Ovary (tissue), 9 donors: ENCODE results near the gene ARHGAP23. TPM values are rescaled to one million over a fixed set of nuclear protein-coding genes. Genes with fewer than 3 reads are reported as not detected.

Experiments
- DNase-seq, 5 donors: peaks; one replicate each; pipeline ENCODE4 v3.0.0-alpha.2; 2019 to 2020
- H3K27ac ChIP-seq, 2 donors: fragments of 200-600 bp; one replicate each; pipeline versions ENCODE4 v1.5.1 to v1.8.0; 2019 to 2022
- H3K27me3 ChIP-seq: fragments of 200-600 bp; one replicate; pipeline ENCODE4 v1.8.0; 2022
- H3K36me3 ChIP-seq: fragments of 200-600 bp; sonication (generic); one replicate; pipeline ENCODE4 v1.5.1; 2019
- H3K4me1 ChIP-seq: one replicate; pipeline ENCODE4 v1.8.1; 2013; ENCODE audit warnings: mild to moderate bottlenecking, moderate library complexity; ENCODE audit not compliant: insufficient read depth
- H3K4me3 ChIP-seq: fragments of 200-600 bp; sonication (generic); one replicate; pipeline ENCODE4 v1.5.1; 2017
- H3K9me3 ChIP-seq, 2 donors: fragments of 200-600 bp in 1 of 2; sonication (generic) in 1 of 2; one replicate each; pipeline versions ENCODE4 v1.5.1 to v1.8.1; 2013 to 2019; ENCODE audit warnings: mild to moderate bottlenecking in 1 of 2, moderate library complexity in 1 of 2
- CTCF ChIP-seq, 3 donors: fragments of 450-650 bp in 2 of 3; fragments of 200-600 bp in 1 of 3; IDR thresholded peaks; one replicate each; pipeline versions ENCODE4 v1.5.1 to v1.8.0; 2016 to 2022; ENCODE audit warnings: antibody characterized with exemption in 3 of 3, mild to moderate bottlenecking in 1 of 3
- EP300 ChIP-seq: sonication (generic); formaldehyde crosslinking; IDR thresholded peaks from one replicate; pipeline ENCODE4 v1.6.1; 2017; ENCODE audit warnings: antibody characterized with exemption
- POLR2A ChIP-seq: fragments of 450-650 bp; IDR thresholded peaks from one replicate; pipeline ENCODE4 v1.6.1; 2017; ENCODE audit warnings: antibody characterized with exemption, mild to moderate bottlenecking, moderate library complexity
- WGBS, 3 donors: extraction: QIAGEN DNeasy Blood & Tissue Kit in 1 of 3; methylation state at CpG; one replicate each; pipeline versions ENCODE4 v1.1.5 to v1.1.7; 2013 to 2017; 5-methylcytosine and 5-hydroxymethylcytosine counted together
- intact Hi-C, 4 donors: fragments of 100-400 bp; cut with DNase I; formaldehyde crosslinking; loops; one replicate each; pipeline versions ENCODE4 v1.11.0 to v1.15.1; 2022 to 2023
- polyA plus RNA-seq, 2 donors: library from polyadenylated mRNA; stranded (reverse); fragments of 200-250 nt in 1 of 2; fragments of 350-450 nt in 1 of 2; fragmentation: Illumina TruSeq in 1 of 2; extraction: RNeasy Lipid Tissue Mini Kit (QIAGEN cat#74804) in 1 of 2; gene quantifications; one replicate each; pipeline ENCODE4 v1.2.3, GENCODE V29; 2013 to 2014
- total RNA-seq, 7 donors: library from RNA; depleted of rRNA in 2 of 7; stranded (reverse); fragments of >200 nt in 2 of 7; fragmentation: NEBNext Ultra II Directional in 3 of 7; extraction: Animal tissue kit (Norgen Biotek cat#: 25700) in 3 of 7; gene quantifications; one replicate each; pipeline versions ENCODE4 v1.1.0 to v1.2.4, GENCODE V29; 2016 to 2023
- donor health status: DM: no; HTN: no; CAD: no; lungs with moderate emphysema.
- donor health status: DM: no; HTN: no; CAD: no.
- donor health status: Bipolar disorder and iron deficiency.
- donor health status: DM: yes; HTN: yes; CAD: no.
- donor health status: DM: no; HTN: no; CAD: no.
- donor health status: DM: yes; HTN: yes; CAD: no.

Gene ARHGAP23
- total and polyA plus RNA-seq, 9 donors = 13.7 to 76.4 (median 45.3) TPM

GRCh38 chr17:38419508-38419981, 8.7 kb upstream of the ARHGAP23 start:
- 7 to 18% (median 16%) methylated on average over 9 to 10 of the region's 10 CpGs for WGBS, 3 donors
- intact Hi-C loops = loop anchor here in 2 of 4 donors (5.0 to 10.0 kb wide), 2 partner anchors 65 to 72 kb away; partner anchors contain the start of gene SOCS7 (in 1 of the 2)
- TF ChIP-seq EP300 (no peak), CTCF (IDR thresholded peaks at IDR 0.05) (no peak), POLR2A (no peak)
- no peak overlapping the region for H3K27ac ChIP-seq
- H3K9me3 ChIP-seq = no peaks in the 10 kb centered on the region
- no peaks in the 10 kb centered on the region for H3K27me3 ChIP-seq
- H3K4me1 ChIP-seq = peaks cover 8% of the 10 kb centered on the region
- no peaks in the 10 kb centered on the region for H3K36me3 ChIP-seq
- H3K4me3 ChIP-seq = peak overlapping the region; percentile 6
- DNase-seq = no peak

GRCh38 chr17:38420518-38420917, 7.7 kb upstream of the ARHGAP23 start:
- WGBS, 3 donors = 83 to 89% (median 86%) methylated on average over 6 of the region's 6 CpGs
- Histone ChIP-seq H3K36me3 (no peaks in the 10 kb centered on the region), H3K9me3 (no peaks in the 10 kb centered on the region), H3K4me3 (no peak overlapping the region), H3K27me3 (no peaks in the 10 kb centered on the region), H3K27ac (no peak overlapping the region), H3K4me1 (peaks cover 8% of the 10 kb centered on the region)
- intact Hi-C loops = loop anchor here in 2 of 4 donors (10.0 kb wide), 2 partner anchors 54 to 64 kb away; no protein-coding TSS in a partner anchor
- TF ChIP-seq POLR2A = no peak
- DNase-seq = no peak

DNA sequence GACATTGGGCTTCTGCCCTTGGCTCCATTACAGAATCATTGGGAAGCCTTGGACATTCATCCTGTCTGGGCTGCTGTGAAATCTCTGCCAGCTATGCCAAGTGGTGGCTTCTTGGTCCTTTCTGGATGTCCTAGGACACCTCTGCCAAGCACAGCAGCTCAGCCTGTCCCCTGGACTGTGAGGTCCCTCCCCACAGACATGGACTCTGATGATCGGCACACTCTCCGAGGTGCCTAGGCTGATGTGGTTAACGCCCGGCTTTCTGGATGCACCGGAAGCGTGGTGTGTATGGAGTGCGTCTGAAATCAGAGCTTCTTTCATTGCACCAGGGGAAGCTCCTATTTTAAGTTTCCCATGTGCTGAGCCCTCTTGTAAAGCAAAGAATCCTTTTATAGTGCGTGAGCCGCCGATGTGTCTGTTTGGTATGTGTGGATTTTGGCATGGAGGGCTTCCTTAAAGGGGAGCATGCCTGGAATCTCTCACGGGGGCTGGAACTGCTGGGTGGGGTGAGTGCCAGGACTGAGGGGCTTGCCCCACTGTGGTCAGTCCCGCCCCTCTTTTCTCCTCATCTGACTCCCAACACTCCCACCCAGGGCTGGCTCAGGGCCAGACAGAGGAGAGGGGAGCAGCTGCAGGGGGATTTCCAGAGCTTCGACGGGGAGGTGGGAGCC, 7.0 kb upstream of the ARHGAP23 start:
- intact Hi-C loops = loop anchor here in 2 of 4 donors (10.0 kb wide), 2 partner anchors 53 to 63 kb away; no protein-coding TSS in a partner anchor
- H3K4me1 ChIP-seq = peaks cover 8% of the 10 kb centered on the region
- WGBS, 3 donors = 3 to 13% (median 8%) methylated on average over 14 of the region's 14 CpGs

GRCh38 chr17:38421871-38422827, 6.1 kb upstream of the ARHGAP23 start:
- TF ChIP-seq EP300 (no peak), POLR2A (no peak), CTCF (IDR thresholded peaks at IDR 0.05) (no peak)
- no peak overlapping the region for H3K4me3 ChIP-seq
- 60 to 74% (median 63%) methylated on average over 17 of the region's 17 CpGs for WGBS, 3 donors
- no peak for DNase-seq
- no peak overlapping the region for H3K27ac ChIP-seq
- intact Hi-C loops = loop anchor here in 2 of 4 donors (10.0 kb wide), 2 partner anchors 53 to 63 kb away; no protein-coding TSS in a partner anchor
- no peaks in the 10 kb centered on the region for H3K9me3 ChIP-seq
- peaks cover 8% of the 10 kb centered on the region for H3K4me1 ChIP-seq
- no peaks in the 10 kb centered on the region for H3K27me3 ChIP-seq
- no peaks in the 10 kb centered on the region for H3K36me3 ChIP-seq

More for the DNA sequence above, 7.0 kb upstream of the ARHGAP23 start:
- no peak for DNase-seq
- no peak overlapping the region for H3K27ac ChIP-seq
- H3K9me3 ChIP-seq = no peaks in the 10 kb centered on the region
- no peaks in the 10 kb centered on the region for H3K27me3 ChIP-seq
- no peak overlapping the region for H3K4me3 ChIP-seq
- TF ChIP-seq CTCF (IDR thresholded peaks at IDR 0.05) (no peak), POLR2A (no peak), EP300 (no peak)
- H3K36me3 ChIP-seq = no peaks in the 10 kb centered on the region
